ENCODE data around the gene PLXNC1. TPM values are rescaled to one million over a fixed set of nuclear protein-coding genes. Genes with fewer than 3 reads are reported as not detected.

Gene PLXNC1
- total RNA-seq, 1 donor from 2014 or later: 7.2 TPM

DNA sequence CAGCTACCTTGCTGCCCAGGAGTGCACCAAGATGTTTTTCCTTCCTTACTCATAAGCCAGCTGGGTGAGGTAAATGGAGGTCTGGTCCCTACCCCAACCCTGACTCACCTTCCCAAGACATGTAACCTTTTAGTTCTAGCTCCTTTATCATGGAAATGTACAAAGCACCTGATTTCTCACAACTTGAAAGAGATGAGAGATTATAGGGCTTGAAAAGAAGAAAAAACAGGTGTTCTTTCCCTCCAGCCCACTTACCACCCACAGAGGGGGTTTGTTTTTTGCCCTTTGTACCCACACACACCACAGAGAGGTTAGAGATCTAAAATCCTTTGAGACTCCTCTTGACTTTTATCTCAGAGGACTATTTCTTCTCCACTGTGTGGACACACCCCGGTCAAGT, 21.1 kb downstream of the PLXNC1 start:
- intact Hi-C loops (cut with micrococcal nuclease): no loop called here
- Mint-ChIP-seq H3K27ac (no peak overlapping the region), H3K9me3 (no peaks in the 10 kb centered on the region), H3K27me3 (ENCODE audit: low read depth) (peaks cover 6% of the 10 kb centered on the region), H3K4me1 (ENCODE audit: low read depth) (peaks cover 44% of the 10 kb centered on the region), H3K36me3 (ENCODE audit: low read depth) (peaks cover 20% of the 10 kb centered on the region), H3K4me3 (ENCODE audit: low read depth) (no peak overlapping the region)
- no peak for DNase-seq (ENCODE audit: low spot score)

DNA sequence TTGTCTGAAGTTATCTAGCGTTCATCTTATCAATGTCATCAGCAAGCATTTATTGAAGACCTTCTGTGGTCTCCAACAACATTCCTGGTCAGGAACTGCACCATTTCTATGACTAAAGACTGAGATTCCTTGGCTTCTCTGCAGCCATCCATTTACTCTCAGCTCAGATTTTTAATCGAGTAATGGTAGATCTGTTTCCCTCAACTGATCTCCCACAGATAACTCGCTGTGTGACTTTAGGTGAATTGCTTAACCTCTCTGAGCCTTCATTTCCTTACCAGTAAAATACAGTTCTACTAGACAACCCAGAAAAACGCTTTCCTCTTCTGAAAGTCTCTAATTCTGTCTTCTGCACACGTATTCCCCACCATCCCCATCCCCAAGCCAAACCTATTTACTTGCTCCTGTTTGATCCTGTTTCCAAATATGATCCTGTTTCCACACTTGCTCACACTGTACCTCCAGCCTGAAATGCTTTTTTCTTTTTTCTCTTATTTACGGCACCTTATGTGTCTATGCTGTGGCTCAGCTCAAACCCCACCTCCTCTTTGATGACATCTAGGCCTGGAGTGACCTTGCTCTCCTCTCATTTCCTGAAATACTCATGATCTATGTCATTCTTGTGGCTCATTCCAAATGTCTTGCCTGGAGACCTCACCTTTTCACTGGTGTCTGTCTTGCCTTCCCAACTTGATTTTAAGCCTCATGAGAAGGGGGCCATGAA, 21.8 kb downstream of the PLXNC1 start:
- H3K36me3 Mint-ChIP-seq (ENCODE audit: low read depth): peaks cover 20% of the 10 kb centered on the region
- H3K27me3 Mint-ChIP-seq (ENCODE audit: low read depth): peaks cover 3% of the 10 kb centered on the region
- no peak overlapping the region for H3K4me3 Mint-ChIP-seq (ENCODE audit: low read depth)
- no peaks in the 10 kb centered on the region for H3K9me3 Mint-ChIP-seq
- peak overlapping the region; percentile 57 for H3K27ac Mint-ChIP-seq
- intact Hi-C loops (cut with micrococcal nuclease): loop anchor here (10.0 kb wide), 1 partner anchor 205 kb away; no protein-coding TSS in a partner anchor
- DNase-seq (ENCODE audit: low spot score): no peak
- peaks cover 46% of the 10 kb centered on the region for H3K4me1 Mint-ChIP-seq (ENCODE audit: low read depth)

DNA sequence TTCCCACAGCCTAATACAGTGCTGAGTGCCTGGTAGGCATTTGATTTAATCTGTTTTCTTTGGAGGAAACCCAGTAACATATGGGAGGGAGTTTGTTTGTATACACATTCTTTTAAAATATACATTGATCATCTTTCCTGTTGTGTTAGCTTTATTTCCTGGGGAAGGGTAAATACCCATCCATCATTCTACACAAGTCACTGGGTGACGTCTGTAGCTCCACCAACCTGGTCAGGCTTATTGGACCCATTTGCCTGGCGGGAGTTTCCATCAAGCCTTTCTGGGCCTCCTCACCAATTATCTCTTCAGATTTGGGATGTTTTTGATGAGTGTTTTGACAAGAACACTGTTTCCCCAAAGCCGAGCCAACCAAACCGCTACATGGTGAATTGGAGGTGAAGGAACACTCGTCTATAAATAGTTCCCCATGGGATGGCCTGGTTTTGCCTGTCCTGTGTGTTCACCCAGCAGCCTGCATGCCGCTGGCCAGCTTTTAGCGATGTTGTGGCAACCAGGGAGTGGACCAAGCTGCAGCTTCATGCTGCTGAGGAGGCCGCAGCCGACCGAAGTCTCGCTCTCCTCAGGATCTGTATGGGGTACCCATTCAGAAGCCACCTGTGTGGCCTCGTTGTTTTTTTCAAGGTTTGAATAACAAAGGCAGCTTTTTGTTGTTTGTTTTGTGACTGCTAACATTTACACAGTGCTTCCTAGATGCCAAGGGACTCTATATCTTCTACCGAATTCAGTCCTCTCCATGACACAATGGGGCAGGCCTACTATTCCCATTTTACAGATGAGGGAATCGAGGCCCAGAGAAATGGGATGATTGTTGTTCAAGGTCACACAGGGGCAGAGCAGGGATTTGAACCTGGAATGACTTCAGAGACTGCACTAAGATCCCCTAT, 22.6 kb downstream of the PLXNC1 start:
- peak overlapping the region; percentile 57 for H3K27ac Mint-ChIP-seq
- DNase-seq (ENCODE audit: low spot score): no peak
- H3K36me3 Mint-ChIP-seq (ENCODE audit: low read depth): peaks cover 20% of the 10 kb centered on the region
- peaks cover 53% of the 10 kb centered on the region for H3K4me1 Mint-ChIP-seq (ENCODE audit: low read depth)
- intact Hi-C loops (cut with micrococcal nuclease): loop anchor here (10.0 kb wide), 1 partner anchor 204 kb away; no protein-coding TSS in a partner anchor
- H3K4me3 Mint-ChIP-seq (ENCODE audit: low read depth): no peak overlapping the region
- peaks cover 3% of the 10 kb centered on the region for H3K27me3 Mint-ChIP-seq (ENCODE audit: low read depth)
- H3K9me3 Mint-ChIP-seq: no peaks in the 10 kb centered on the region

DNA sequence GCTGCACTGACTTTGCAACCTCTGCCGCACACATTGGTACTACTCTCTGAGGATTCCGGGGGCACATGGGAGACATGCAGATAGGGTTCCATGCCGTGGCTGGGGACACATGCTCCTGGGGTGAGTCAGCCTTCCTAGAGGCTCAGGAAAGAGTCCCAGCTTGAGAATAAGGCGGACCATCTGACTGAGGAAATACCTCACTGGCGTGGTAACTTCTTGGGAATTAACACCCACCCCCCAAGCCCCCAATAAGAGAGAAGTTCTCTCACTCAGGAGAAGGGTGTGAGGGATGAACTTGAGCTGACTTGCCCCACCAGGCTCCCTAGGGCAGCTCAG, 23.2 kb downstream of the PLXNC1 start:
- Mint-ChIP-seq H3K27me3 (ENCODE audit: low read depth) (peaks cover 3% of the 10 kb centered on the region), H3K36me3 (ENCODE audit: low read depth) (peaks cover 22% of the 10 kb centered on the region), H3K27ac (no peak overlapping the region), H3K9me3 (no peaks in the 10 kb centered on the region), H3K4me1 (ENCODE audit: low read depth) (peaks cover 58% of the 10 kb centered on the region), H3K4me3 (ENCODE audit: low read depth) (no peak overlapping the region)
- intact Hi-C loops (cut with micrococcal nuclease): loop anchor here (10.0 kb wide), 1 partner anchor 203 kb away; no protein-coding TSS in a partner anchor
- DNase-seq (ENCODE audit: low spot score): no peak

DNA sequence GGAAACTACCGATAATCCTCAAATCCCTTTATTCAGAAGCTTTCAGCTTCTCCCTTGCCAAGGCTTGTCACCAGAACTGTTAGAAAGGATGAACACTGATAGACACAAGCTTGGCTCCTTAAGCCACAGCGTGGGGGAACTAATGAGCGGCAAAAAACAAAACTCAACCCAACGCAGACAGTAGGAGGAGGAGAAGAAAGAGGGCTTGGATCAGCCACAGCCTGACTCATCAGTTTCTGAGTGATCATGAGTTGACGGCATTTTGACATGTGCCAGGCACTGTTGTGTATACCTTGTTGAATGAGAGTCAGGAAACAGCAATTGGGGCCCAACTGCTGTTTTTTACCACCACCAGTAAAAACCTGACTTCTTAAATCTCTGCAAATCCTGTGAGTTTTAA, 23.7 kb downstream of the PLXNC1 start:
- Mint-ChIP-seq H3K36me3 (ENCODE audit: low read depth) (peaks cover 22% of the 10 kb centered on the region), H3K27me3 (ENCODE audit: low read depth) (peaks cover 3% of the 10 kb centered on the region), H3K27ac (no peak overlapping the region), H3K4me3 (ENCODE audit: low read depth) (no peak overlapping the region), H3K4me1 (ENCODE audit: low read depth) (peaks cover 58% of the 10 kb centered on the region), H3K9me3 (no peaks in the 10 kb centered on the region)
- intact Hi-C loops (cut with micrococcal nuclease): loop anchor here (1.0 to 10.0 kb wide), 5 partner anchors 23 to 203 kb away; partner anchors contain the start of gene PLXNC1
- DNase-seq (ENCODE audit: low spot score): peak; percentile 18

DNA sequence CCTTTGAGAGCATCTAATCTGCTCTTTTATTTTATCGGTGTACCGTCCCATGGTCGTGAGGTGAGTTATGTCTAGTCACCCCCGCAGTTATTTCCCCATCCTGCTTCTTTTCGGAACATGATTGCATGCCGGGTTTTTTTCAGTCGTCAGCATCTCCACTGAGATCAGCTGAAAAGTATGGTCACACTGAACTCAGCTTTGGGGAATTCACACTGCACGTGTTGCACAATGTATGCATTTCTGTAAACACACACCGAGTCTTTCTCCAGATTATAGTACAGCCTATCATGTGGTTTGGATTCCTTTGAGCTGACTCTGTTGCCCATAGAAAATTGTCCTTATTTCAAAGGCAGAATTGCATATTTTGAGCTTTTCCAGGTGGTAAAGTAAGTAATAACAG, 24.6 kb downstream of the PLXNC1 start:
- no peak overlapping the region for H3K27ac Mint-ChIP-seq
- H3K36me3 Mint-ChIP-seq (ENCODE audit: low read depth): peaks cover 31% of the 10 kb centered on the region
- H3K9me3 Mint-ChIP-seq: peaks cover 9% of the 10 kb centered on the region
- intact Hi-C loops (cut with micrococcal nuclease): loop anchor here (1.0 to 10.0 kb wide), 5 partner anchors 24 to 202 kb away; partner anchors contain the start of gene PLXNC1
- DNase-seq (ENCODE audit: low spot score): no peak
- H3K4me1 Mint-ChIP-seq (ENCODE audit: low read depth): peaks cover 58% of the 10 kb centered on the region
- no peak overlapping the region for H3K4me3 Mint-ChIP-seq (ENCODE audit: low read depth)
- no peaks in the 10 kb centered on the region for H3K27me3 Mint-ChIP-seq (ENCODE audit: low read depth)

DNA sequence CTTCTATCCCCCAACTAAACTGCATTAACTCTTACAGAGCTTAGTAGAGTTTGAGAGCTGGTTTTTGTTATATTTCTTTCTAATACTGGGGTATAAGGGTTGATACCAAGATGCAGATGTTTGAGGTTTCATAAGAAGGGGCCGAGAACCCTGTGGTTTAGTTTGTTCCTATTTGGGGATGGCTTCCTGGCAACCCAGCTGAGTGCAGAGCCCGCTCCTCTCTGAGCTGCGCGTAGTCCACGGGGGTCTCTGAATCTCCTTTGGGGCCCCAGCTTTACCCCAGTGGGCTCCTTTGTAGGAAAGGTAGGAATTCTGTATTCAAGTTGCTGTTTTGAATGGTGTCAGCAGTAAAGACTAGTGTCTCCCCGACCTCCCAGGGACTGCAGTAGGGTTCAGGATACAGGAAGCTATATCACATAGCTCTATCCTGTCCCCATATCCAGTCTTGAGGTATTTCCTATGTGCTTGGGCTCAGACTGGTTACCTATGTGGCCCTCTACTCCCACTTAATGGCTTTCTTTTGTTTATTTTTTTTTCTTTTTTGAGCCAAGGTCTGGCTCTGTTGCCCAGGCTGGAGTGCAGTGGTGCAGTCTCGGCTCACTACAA, 25.4 kb downstream of the PLXNC1 start:
- Mint-ChIP-seq H3K27ac (no peak overlapping the region), H3K4me3 (ENCODE audit: low read depth) (no peak overlapping the region), H3K27me3 (ENCODE audit: low read depth) (no peaks in the 10 kb centered on the region), H3K4me1 (ENCODE audit: low read depth) (peaks cover 57% of the 10 kb centered on the region), H3K36me3 (ENCODE audit: low read depth) (peaks cover 38% of the 10 kb centered on the region), H3K9me3 (peaks cover 14% of the 10 kb centered on the region)
- DNase-seq (ENCODE audit: low spot score): no peak
- intact Hi-C loops (cut with micrococcal nuclease): loop anchor here (2.0 to 10.0 kb wide), 2 partner anchors 25 to 201 kb away; partner anchors contain the start of gene PLXNC1

DNA sequence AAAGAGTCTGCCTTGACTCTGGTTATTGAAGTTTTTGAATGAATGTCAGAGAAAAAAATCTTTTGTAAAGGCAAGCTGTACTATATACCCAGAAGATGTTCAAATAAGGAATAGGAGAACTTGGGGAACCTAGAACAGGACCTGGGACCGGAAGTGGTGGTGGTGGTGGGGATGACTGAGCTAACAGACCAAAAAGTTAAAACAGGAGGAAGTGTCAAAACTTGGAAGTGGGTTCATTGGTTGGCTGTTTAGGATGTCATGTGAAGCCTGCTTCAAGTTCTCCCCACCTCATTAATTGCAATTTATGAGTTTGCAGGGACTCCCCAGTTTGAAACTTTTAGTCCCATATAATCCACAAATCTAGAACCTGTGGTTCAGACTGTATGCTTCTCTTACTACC, 26.2 kb downstream of the PLXNC1 start:
- H3K27me3 Mint-ChIP-seq (ENCODE audit: low read depth): no peaks in the 10 kb centered on the region
- no peak overlapping the region for H3K4me3 Mint-ChIP-seq (ENCODE audit: low read depth)
- intact Hi-C loops (cut with micrococcal nuclease): loop anchor here (10.0 kb wide), 1 partner anchor 200 kb away; no protein-coding TSS in a partner anchor
- peak overlapping the region; percentile 21 for H3K27ac Mint-ChIP-seq
- H3K9me3 Mint-ChIP-seq: peaks cover 14% of the 10 kb centered on the region
- H3K4me1 Mint-ChIP-seq (ENCODE audit: low read depth): peaks cover 54% of the 10 kb centered on the region
- H3K36me3 Mint-ChIP-seq (ENCODE audit: low read depth): peaks cover 42% of the 10 kb centered on the region
- peak; percentile 25 for DNase-seq (ENCODE audit: low spot score)

DNA sequence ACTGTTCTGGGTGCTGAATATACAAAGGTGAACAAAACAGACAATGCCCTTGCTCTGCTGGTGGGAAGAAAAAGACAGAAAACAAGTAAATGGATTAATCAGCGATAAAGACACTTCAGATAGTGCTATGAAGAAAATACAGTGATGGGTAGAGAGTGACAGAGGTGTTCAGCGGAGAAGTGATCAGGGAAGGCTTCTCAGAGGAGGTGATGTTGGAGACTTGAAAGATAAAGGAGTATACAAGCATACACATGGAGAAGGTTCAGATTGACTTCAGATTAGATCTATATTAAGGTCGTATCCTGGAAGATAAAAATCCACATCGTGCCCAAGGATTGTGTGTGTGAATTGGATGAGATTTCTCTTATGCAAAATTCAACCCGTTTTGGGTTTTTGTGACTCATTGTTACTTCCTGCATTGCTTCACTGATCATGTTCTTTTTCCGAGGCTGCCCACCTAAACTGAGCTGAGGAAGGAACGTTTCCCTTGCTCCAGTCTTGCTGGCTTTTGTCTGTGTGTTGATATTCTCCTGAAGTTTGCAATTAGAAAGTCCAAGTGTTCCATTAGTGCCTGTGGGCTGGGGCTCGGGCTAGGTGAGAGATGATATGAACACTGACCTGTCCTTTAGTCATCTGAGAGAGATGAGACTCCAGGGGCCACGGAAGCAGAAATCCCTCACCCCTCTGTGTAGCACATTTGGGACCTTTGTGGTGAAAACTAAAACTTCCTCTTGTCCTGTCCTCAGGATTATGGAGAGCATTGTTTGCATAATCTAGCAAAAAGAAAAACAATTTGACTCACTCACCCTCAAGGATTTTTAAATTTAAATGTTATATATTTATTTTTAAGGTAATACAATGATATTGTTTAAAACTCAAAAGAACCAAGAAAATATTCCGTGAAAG, 27.6 kb downstream of the PLXNC1 start:
- H3K4me3 Mint-ChIP-seq (ENCODE audit: low read depth): no peak overlapping the region

DNA sequence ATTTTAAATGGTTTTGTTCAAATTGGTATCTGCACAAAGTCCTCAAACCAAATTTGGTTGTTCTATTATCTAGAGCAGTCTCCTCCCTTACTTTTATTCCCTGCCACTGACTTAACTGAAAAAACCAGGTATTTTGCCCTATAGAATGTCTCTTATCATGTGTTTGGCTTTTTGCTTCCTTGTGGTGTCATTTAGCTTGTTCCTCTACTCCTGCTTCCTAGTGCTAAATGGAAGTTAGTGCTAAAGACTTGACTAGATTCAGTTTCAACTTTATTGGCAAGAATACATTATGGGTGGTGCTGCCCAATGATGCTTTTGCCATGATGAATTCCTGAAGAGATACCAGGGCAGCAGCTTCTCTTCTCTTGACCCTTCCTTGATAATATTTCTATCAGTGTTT, 29.7 kb downstream of the PLXNC1 start:
- Mint-ChIP-seq H3K27ac (no peak overlapping the region), H3K4me3 (ENCODE audit: low read depth) (no peak overlapping the region), H3K9me3 (peaks cover 14% of the 10 kb centered on the region), H3K4me1 (ENCODE audit: low read depth) (peaks cover 34% of the 10 kb centered on the region), H3K36me3 (ENCODE audit: low read depth) (peaks cover 40% of the 10 kb centered on the region), H3K27me3 (ENCODE audit: low read depth) (no peaks in the 10 kb centered on the region)
- DNase-seq (ENCODE audit: low spot score): no peak
- intact Hi-C loops (cut with micrococcal nuclease): loop anchor here (10.0 kb wide), 1 partner anchor 197 kb away; no protein-coding TSS in a partner anchor

More for the DNA sequence above, 27.6 kb downstream of the PLXNC1 start:
- no peaks in the 10 kb centered on the region for H3K27me3 Mint-ChIP-seq (ENCODE audit: low read depth)
- H3K27ac Mint-ChIP-seq: peak overlapping the region; percentile 2
- H3K36me3 Mint-ChIP-seq (ENCODE audit: low read depth): peaks cover 40% of the 10 kb centered on the region
- DNase-seq (ENCODE audit: low spot score): no peak
- H3K9me3 Mint-ChIP-seq: peaks cover 14% of the 10 kb centered on the region
- intact Hi-C loops (cut with micrococcal nuclease): loop anchor here (10.0 kb wide), 1 partner anchor 199 kb away; no protein-coding TSS in a partner anchor
- H3K4me1 Mint-ChIP-seq (ENCODE audit: low read depth): peaks cover 46% of the 10 kb centered on the region

DNA sequence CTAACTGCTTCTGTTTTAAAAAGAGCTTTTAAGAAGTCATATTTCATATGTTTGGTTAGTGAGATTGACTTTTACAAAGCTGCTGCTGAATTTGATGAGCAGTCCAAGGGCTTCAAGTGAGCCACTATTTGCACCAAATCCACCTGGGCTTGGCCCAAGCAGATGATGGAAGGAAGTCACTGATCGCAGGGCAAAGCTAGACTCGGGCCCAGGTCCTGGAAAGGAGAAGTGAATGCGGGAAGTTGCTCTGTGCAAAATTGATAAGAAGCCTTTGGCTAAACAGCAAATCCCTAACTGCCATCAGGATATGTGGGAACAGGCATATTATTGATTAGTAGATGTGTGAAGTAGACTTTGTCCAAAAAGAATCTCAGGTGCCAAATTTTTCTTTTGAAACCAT, 30.5 kb downstream of the PLXNC1 start:
- Mint-ChIP-seq H3K27ac (no peak overlapping the region), H3K36me3 (ENCODE audit: low read depth) (peaks cover 43% of the 10 kb centered on the region), H3K4me1 (ENCODE audit: low read depth) (peaks cover 28% of the 10 kb centered on the region), H3K27me3 (ENCODE audit: low read depth) (no peaks in the 10 kb centered on the region), H3K4me3 (ENCODE audit: low read depth) (no peak overlapping the region), H3K9me3 (peaks cover 14% of the 10 kb centered on the region)
- intact Hi-C loops (cut with micrococcal nuclease): loop anchor here (10.0 kb wide), 1 partner anchor 196 kb away; no protein-coding TSS in a partner anchor
- no peak for DNase-seq (ENCODE audit: low spot score)
